Calu3 (cell line): ENCODE results near the gene FMN2. TPM values are rescaled to one million over a fixed set of nuclear protein-coding genes. Genes with fewer than 3 reads are reported as not detected.

Experiments used
- BruUV-seq: library from RNA; stranded (reverse); fragments of 400-500 nt; replicated peaks from 2 replicates; lab custom pipeline; 2021; lab: Mats Ljungman, UMichigan
- CTCF ChIA-PET: fragments of 300-600 bp; sonication (Branson Sonifier 250); formaldehyde crosslinking; loops from one replicate; lab custom pipeline; 2022; ENCODE audit warnings: antibody characterized with exemption; lab: Charles Lee
- DNase-seq: peaks from one replicate; pipeline ENCODE4 v3.0.0; 2022
- H3K27ac Mint-ChIP-seq: one replicate; pipeline ENCODE4 v1.8.0; 2022; ENCODE audit warnings: mixed read lengths; ENCODE audit not compliant: unreplicated experiment
- H3K27me3 Mint-ChIP-seq: one replicate; pipeline ENCODE4 v1.8.0; 2022; ENCODE audit warnings: mixed read lengths; ENCODE audit not compliant: unreplicated experiment
- H3K36me3 Mint-ChIP-seq: one replicate; pipeline ENCODE4 v1.8.0; 2022; ENCODE audit warnings: mild to moderate bottlenecking, moderate library complexity, mixed read lengths; ENCODE audit not compliant: insufficient read depth, unreplicated experiment
- H3K4me1 Mint-ChIP-seq: one replicate; pipeline ENCODE4 v1.8.0; 2022; ENCODE audit warnings: mild to moderate bottlenecking, low read depth, mixed read lengths; ENCODE audit not compliant: unreplicated experiment
- H3K4me3 Mint-ChIP-seq: one replicate; pipeline ENCODE4 v1.8.0; 2022; ENCODE audit warnings: mild to moderate bottlenecking, low read depth, moderate library complexity, mixed read lengths; ENCODE audit not compliant: unreplicated experiment
- H3K9me3 Mint-ChIP-seq: one replicate; pipeline ENCODE4 v1.8.0; 2022; ENCODE audit warnings: low read depth, mixed read lengths; ENCODE audit not compliant: unreplicated experiment
- intact Hi-C: fragments of 100-400 bp; cut with micrococcal nuclease; formaldehyde crosslinking; loops from one replicate; pipeline ENCODE4 v1.10.0; 2022; ENCODE audit not compliant: unreplicated experiment
- total RNA-seq: library from RNA; stranded (reverse); gene quantifications from 2 replicates; pipeline ENCODE4 v1.2.3, GENCODE V29; 2022
- TF ChIP-seq, protein P1 (sequence below): fragments of 200-600 bp; IDR thresholded peaks from one replicate; pipeline ENCODE4 v1.8.0; 2022; ENCODE audit warnings: antibody characterized with exemption; ENCODE audit not compliant: unreplicated experiment

FMN2 gene
- total RNA-seq, 1 experiment from 2014 or later, result 0.12 TPM

GRCh38 chr1:240468656-240469055 is 377.0 kb downstream of the FMN2 start:
- no peak for DNase-seq
- H3K27me3 Mint-ChIP-seq, result no peaks in the 10 kb centered on the region
- intact Hi-C loops, result no loop called here
- CTCF ChIA-PET, result no interaction called here
- TF ChIP-seq, protein P1, sequence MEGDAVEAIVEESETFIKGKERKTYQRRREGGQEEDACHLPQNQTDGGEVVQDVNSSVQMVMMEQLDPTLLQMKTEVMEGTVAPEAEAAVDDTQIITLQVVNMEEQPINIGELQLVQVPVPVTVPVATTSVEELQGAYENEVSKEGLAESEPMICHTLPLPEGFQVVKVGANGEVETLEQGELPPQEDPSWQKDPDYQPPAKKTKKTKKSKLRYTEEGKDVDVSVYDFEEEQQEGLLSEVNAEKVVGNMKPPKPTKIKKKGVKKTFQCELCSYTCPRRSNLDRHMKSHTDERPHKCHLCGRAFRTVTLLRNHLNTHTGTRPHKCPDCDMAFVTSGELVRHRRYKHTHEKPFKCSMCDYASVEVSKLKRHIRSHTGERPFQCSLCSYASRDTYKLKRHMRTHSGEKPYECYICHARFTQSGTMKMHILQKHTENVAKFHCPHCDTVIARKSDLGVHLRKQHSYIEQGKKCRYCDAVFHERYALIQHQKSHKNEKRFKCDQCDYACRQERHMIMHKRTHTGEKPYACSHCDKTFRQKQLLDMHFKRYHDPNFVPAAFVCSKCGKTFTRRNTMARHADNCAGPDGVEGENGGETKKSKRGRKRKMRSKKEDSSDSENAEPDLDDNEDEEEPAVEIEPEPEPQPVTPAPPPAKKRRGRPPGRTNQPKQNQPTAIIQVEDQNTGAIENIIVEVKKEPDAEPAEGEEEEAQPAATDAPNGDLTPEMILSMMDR, result no peak
- no peak overlapping the region for H3K27ac Mint-ChIP-seq
- peaks cover 16% of the 10 kb centered on the region for H3K4me1 Mint-ChIP-seq
- BruUV-seq, result no TSS peak
- no peaks in the 10 kb centered on the region for H3K36me3 Mint-ChIP-seq
- H3K9me3 Mint-ChIP-seq, result no peaks in the 10 kb centered on the region
- no peak overlapping the region for H3K4me3 Mint-ChIP-seq

DNA sequence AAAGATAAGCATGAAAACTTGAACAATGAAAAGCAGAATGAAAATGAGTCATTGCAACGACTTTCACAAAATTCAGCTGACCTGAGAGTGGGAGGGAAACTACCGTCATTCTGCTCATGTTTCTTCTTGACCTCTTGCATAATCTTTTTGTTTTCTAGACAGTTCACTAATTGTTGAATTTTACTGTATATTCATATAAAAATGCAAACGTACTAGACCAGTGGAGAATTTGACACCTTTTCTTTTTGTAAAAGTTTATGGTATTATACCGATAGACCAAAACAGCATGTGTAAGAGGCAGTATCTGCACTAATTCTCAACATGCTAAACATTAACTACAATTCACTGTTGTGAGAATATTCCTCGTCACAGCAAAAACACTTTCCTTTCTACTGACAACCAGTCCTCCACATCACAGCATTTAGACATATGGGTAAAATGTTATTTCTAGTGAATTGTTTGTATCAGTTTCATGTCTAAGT is 382.5 kb downstream of the FMN2 start:
- no peaks in the 10 kb centered on the region for H3K36me3 Mint-ChIP-seq
- DNase-seq, result peak; percentile 16
- peaks cover 8% of the 10 kb centered on the region for H3K4me1 Mint-ChIP-seq
- H3K27ac Mint-ChIP-seq, result no peak overlapping the region
- H3K9me3 Mint-ChIP-seq, result peaks cover 4% of the 10 kb centered on the region
- TF ChIP-seq, protein P1, result no peak
- BruUV-seq, result no TSS peak
- CTCF ChIA-PET, result no interaction called here
- intact Hi-C loops, result no loop called here
- no peak overlapping the region for H3K4me3 Mint-ChIP-seq
- H3K27me3 Mint-ChIP-seq, result no peaks in the 10 kb centered on the region

DNA sequence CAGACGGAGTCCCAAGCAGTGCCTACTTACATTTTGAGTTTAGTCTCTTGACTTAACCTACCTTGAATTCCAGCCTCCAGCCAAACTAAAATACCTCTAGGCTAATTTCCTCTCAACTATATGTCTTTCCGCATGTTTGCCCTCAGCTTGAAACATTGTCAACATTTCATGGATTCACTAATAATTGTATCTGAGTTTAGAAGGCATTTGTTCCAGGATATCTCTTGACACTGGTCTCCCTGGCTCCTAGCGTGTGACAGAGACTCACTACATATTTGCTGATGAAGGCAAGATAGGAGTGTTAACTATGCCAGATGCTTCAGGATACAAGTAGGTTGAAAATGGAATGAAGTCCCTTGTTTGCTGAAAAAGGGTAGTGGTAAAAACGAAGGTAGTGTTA is 384.1 kb downstream of the FMN2 start:
- no peaks in the 10 kb centered on the region for H3K27me3 Mint-ChIP-seq
- peaks cover 8% of the 10 kb centered on the region for H3K4me1 Mint-ChIP-seq
- BruUV-seq, result no TSS peak
- no peak overlapping the region for H3K4me3 Mint-ChIP-seq
- intact Hi-C loops, result no loop called here
- no peak for DNase-seq
- peaks cover 4% of the 10 kb centered on the region for H3K9me3 Mint-ChIP-seq
- H3K36me3 Mint-ChIP-seq, result no peaks in the 10 kb centered on the region
- CTCF ChIA-PET, result no interaction called here
- TF ChIP-seq, protein P1, result no peak
- no peak overlapping the region for H3K27ac Mint-ChIP-seq

DNA sequence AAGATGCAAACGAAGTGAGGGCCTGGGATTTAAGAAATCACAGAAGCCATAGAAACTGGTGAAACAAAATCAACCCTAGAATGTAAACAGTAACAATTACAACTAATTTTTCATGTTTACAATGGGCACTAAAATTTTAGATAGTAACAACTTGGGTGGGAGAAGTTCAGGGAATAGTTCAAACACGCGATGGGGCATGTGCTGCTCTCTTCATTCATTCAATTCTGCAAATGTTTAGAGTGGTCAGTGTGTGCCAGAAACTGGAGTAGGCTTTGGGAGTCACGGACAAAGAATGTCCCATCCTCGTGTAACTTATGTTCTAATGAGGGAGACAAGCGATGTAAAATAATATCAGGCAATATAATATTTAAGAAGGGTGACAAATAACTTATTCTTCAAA is 386.9 kb downstream of the FMN2 start:
- intact Hi-C loops, result no loop called here
- no peaks in the 10 kb centered on the region for H3K27me3 Mint-ChIP-seq
- TF ChIP-seq, protein P1, result no peak
- BruUV-seq, result no TSS peak
- H3K9me3 Mint-ChIP-seq, result peaks cover 5% of the 10 kb centered on the region
- no peaks in the 10 kb centered on the region for H3K36me3 Mint-ChIP-seq
- H3K4me1 Mint-ChIP-seq, result peaks cover 8% of the 10 kb centered on the region
- no peak overlapping the region for H3K27ac Mint-ChIP-seq
- CTCF ChIA-PET, result no interaction called here
- no peak for DNase-seq
- H3K4me3 Mint-ChIP-seq, result no peak overlapping the region
